Keratinocyte (primary cell): ENCODE measurements around the gene SYK.

Experiments used
- EZH2 ChIP-seq: IDR thresholded peaks from one replicate; pipeline ENCODE4 v1.6.1; 2012; ENCODE audit warnings: inconsistent platforms, mild to moderate bottlenecking, low read length, moderate library complexity
- TF ChIP-seq, protein P1 (sequence below), 3 experiments: IDR thresholded peaks in 1 of 3; conservative IDR thresholded peaks in 1 of 3; optimal IDR thresholded peaks in 1 of 3; 2 replicates in 2 of 3; 3 replicates in 1 of 3; pipeline versions ENCODE3 to v1.5.1; 2011; ENCODE audit warnings: low read length in 3 of 3, mild to moderate bottlenecking in 3 of 3, moderate library complexity in 2 of 3, control low read depth in 1 of 3, inconsistent platforms in 1 of 3; ENCODE audit not compliant: insufficient read depth in 2 of 3; ENCODE audit errors: extremely low read depth in 1 of 3

DNA sequence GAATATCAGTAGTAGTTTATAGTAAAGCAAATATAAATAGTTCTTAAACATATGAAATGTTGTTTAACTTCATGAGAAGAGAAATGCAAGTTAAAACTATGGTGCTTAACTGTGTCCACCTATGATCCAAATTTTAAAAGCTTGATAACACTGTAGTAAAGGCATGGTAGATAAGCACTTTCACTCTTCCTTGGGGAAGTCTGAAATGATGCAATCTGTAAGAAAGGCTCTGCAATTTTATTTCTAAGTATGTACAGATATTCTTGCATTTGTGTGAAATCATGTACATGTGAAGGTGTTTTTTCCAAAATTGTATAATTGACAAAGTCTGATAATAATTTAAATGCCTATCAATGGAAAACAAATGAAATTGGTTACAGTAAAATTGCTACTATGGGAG lies 66.9 kb downstream of the SYK start:
- TF ChIP-seq, protein P1, sequence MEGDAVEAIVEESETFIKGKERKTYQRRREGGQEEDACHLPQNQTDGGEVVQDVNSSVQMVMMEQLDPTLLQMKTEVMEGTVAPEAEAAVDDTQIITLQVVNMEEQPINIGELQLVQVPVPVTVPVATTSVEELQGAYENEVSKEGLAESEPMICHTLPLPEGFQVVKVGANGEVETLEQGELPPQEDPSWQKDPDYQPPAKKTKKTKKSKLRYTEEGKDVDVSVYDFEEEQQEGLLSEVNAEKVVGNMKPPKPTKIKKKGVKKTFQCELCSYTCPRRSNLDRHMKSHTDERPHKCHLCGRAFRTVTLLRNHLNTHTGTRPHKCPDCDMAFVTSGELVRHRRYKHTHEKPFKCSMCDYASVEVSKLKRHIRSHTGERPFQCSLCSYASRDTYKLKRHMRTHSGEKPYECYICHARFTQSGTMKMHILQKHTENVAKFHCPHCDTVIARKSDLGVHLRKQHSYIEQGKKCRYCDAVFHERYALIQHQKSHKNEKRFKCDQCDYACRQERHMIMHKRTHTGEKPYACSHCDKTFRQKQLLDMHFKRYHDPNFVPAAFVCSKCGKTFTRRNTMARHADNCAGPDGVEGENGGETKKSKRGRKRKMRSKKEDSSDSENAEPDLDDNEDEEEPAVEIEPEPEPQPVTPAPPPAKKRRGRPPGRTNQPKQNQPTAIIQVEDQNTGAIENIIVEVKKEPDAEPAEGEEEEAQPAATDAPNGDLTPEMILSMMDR (optimal IDR thresholded peaks at IDR 0.05 in 1 of 3, IDR thresholded peaks at IDR 0.05 in 1 of 3, conservative IDR thresholded peaks at IDR 0.05 in 1 of 3; ENCODE audit: extremely low read depth in 1 of 3, insufficient read depth in 2 of 3, low read length in 3 of 3), result no peak
- TF ChIP-seq EZH2, result no peak
